SK-N-SH (cell line): ENCODE measurements around the gene SLC22A13. TPM values are rescaled to one million over a fixed set of nuclear protein-coding genes. Genes with fewer than 3 reads are reported as not detected.

ENCODE experiments used
- CTCF ChIA-PET: fragments of 300-600, 350-600 bp; formaldehyde crosslinking; extraction: SDS; loops from one replicate; lab custom pipeline; 2021; lab: Yijun Ruan, JAX
- POLR2A ChIA-PET: fragments of 350-600 bp; sonication (Branson Sonifier 250); formaldehyde crosslinking; extraction: SDS; loops from one replicate; lab custom pipeline; 2020; ENCODE audit warnings: antibody characterized with exemption, inconsistent platforms; lab: Yijun Ruan, JAX
- DNase-seq: peaks from one replicate; pipeline ENCODE4 v3.0.0; 2012
- H2AFZ ChIP-seq: fragments of 200-600 bp; sonication (generic); 2 replicates; pipeline ENCODE4 v1.8.1; 2016; ENCODE audit warnings: antibody characterized with exemption, mild to moderate bottlenecking, low read depth
- H3F3A ChIP-seq: fragments of 200-600 bp; sonication (generic); replicated peaks from 2 replicates; pipeline ENCODE3; 2016; ENCODE audit warnings: antibody characterized with exemption, mild to moderate bottlenecking; ENCODE audit not compliant: insufficient read depth
- H3K27ac ChIP-seq, 2 experiments: fragments of 200-500 bp in 1 of 2; fragments of 200-600 bp in 1 of 2; sonication (Bioruptor generic) in 1 of 2; sonication (generic), shearing (Covaris generic) in 1 of 2; 2 replicates each; pipeline versions ENCODE4 v1.5.1 to v1.6.1; 2014 to 2016; ENCODE audit warnings: low read depth in 2 of 2, inconsistent platforms in 1 of 2, low read length in 1 of 2, mild to moderate bottlenecking in 1 of 2, mixed read lengths in 1 of 2
- H3K27me3 ChIP-seq: fragments of 200-600 bp; sonication (generic), shearing (Covaris generic); 2 replicates; pipeline ENCODE4 v1.6.1; 2016; ENCODE audit warnings: mixed run types; ENCODE audit not compliant: insufficient read depth
- H3K36me3 ChIP-seq, 2 experiments: fragments of 200-500 bp in 1 of 2; fragments of 200-600 bp in 1 of 2; sonication (Bioruptor generic) in 1 of 2; sonication (generic) in 1 of 2; replicated peaks in 1 of 2; 2 replicates each; pipeline versions ENCODE3 to v1.5.1; 2014 to 2016; ENCODE audit warnings: low read length in 1 of 2, mild to moderate bottlenecking in 1 of 2; ENCODE audit not compliant: insufficient read depth in 2 of 2, control insufficient read depth in 1 of 2
- H3K4me1 ChIP-seq, 2 experiments: fragments of 200-500 bp in 1 of 2; fragments of 200-600 bp in 1 of 2; sonication (Bioruptor generic) in 1 of 2; sonication (generic), shearing (Covaris generic) in 1 of 2; 2 replicates each; pipeline versions ENCODE4 v1.5.1 to v1.6.1; 2014 to 2016; ENCODE audit warnings: low read depth in 1 of 2, low read length in 1 of 2, mixed run types in 1 of 2; ENCODE audit not compliant: insufficient read depth in 2 of 2, control insufficient read depth in 1 of 2
- H3K4me2 ChIP-seq: fragments of 200-600 bp; sonication (generic), shearing (Covaris generic); 2 replicates; pipeline ENCODE4 v1.6.1; 2017; ENCODE audit warnings: mixed run types
- H3K4me3 ChIP-seq, 2 experiments: fragments of 200-500 bp in 1 of 2; fragments of 200-600 bp in 1 of 2; sonication (Bioruptor generic) in 1 of 2; sonication (generic), shearing (Covaris generic) in 1 of 2; 2 replicates each; pipeline versions ENCODE4 v1.5.1 to v1.8.1; 2014 to 2016; ENCODE audit warnings: low read depth in 2 of 2, inconsistent platforms in 1 of 2, low read length in 1 of 2, mild to moderate bottlenecking in 1 of 2, mixed read lengths in 1 of 2, moderate library complexity in 1 of 2
- H3K79me2 ChIP-seq: fragments of 200-600 bp; sonication (generic); 2 replicates; pipeline ENCODE4 v1.8.1; 2017; ENCODE audit warnings: mild to moderate bottlenecking; ENCODE audit not compliant: insufficient read depth
- H3K9ac ChIP-seq: fragments of 200-600 bp; sonication (generic); 2 replicates; pipeline ENCODE4 v1.6.1; 2017; ENCODE audit warnings: mixed run types
- H3K9me2 ChIP-seq: fragments of 200-600 bp; sonication (generic); 2 replicates; pipeline ENCODE4 v1.6.1; 2017; ENCODE audit warnings: mixed run types
- H3K9me3 ChIP-seq: fragments of 200-600 bp; sonication (generic); 2 replicates; pipeline ENCODE4 v1.6.1; 2017; ENCODE audit warnings: mixed run types, mild to moderate bottlenecking, moderate library complexity
- H4K20me1 ChIP-seq: fragments of 200-600 bp; sonication (generic); 2 replicates; pipeline ENCODE4 v1.6.1; 2017; ENCODE audit warnings: mild to moderate bottlenecking, mixed run types; ENCODE audit not compliant: insufficient read depth
- CHD2 ChIP-seq: fragments of 150-350 bp; IDR thresholded peaks from 2 replicates; pipeline ENCODE4 v1.6.1; 2018; ENCODE audit warnings: low read length; ENCODE audit not compliant: partially characterized antibody
- EP300 ChIP-seq, 2 experiments: IDR thresholded peaks; 2 replicates each; pipeline versions ENCODE4 v1.4.0 to v1.6.1; 2012; ENCODE audit warnings: borderline replicate concordance in 1 of 2, low read depth in 1 of 2, low read length in 1 of 2
- EZH2phosphoT487 ChIP-seq: fragments of 200-600 bp; sonication (generic); IDR thresholded peaks from 2 replicates; pipeline ENCODE4 v1.6.1; 2017; ENCODE audit warnings: low read depth, mixed run types, mild to moderate bottlenecking, antibody characterized with exemption, moderate library complexity, borderline replicate concordance
- FOSL2 ChIP-seq: IDR thresholded peaks from 2 replicates; pipeline ENCODE4 v1.4.0; 2012; ENCODE audit warnings: low read depth, mild to moderate bottlenecking, moderate library complexity, borderline replicate concordance
- FOXJ3 ChIP-seq: sonication (generic); formaldehyde crosslinking; IDR thresholded peaks from 2 replicates; pipeline ENCODE4 v1.5.1; 2020; ENCODE audit warnings: mild to moderate bottlenecking, missing genetic modification reagents
- FOXM1 ChIP-seq: IDR thresholded peaks from 2 replicates; pipeline ENCODE4 v1.4.0; 2012; ENCODE audit warnings: low read depth, mild to moderate bottlenecking
- JUND ChIP-seq: IDR thresholded peaks from 2 replicates; pipeline ENCODE4 v1.4.0; 2012
- MEF2A ChIP-seq: IDR thresholded peaks from 2 replicates; pipeline ENCODE4 v1.4.0; 2012; ENCODE audit warnings: low read depth, borderline replicate concordance
- MXI1 ChIP-seq: IDR thresholded peaks from 2 replicates; pipeline ENCODE4 v1.6.1; 2012; ENCODE audit warnings: mild to moderate bottlenecking, low read depth, low read length, improper control_type of control experiment
- NRF1 ChIP-seq: IDR thresholded peaks from 2 replicates; pipeline ENCODE4 v1.6.1; 2012; ENCODE audit warnings: low read depth, mild to moderate bottlenecking, low read length
- POLR2AphosphoS5 ChIP-seq: IDR thresholded peaks from 2 replicates; pipeline ENCODE4 v1.6.1; 2012; ENCODE audit warnings: low read depth, low read length
- RXRA ChIP-seq: IDR thresholded peaks from 2 replicates; pipeline ENCODE4 v1.4.0; 2012; ENCODE audit warnings: low read depth, mild to moderate bottlenecking, borderline replicate concordance
- SIN3A ChIP-seq: IDR thresholded peaks from 2 replicates; pipeline ENCODE4 v1.6.1; 2012; ENCODE audit warnings: low read depth, mild to moderate bottlenecking, low read length, moderate library complexity, borderline replicate concordance
- SMC3 ChIP-seq: IDR thresholded peaks from 2 replicates; pipeline ENCODE4 v1.6.1; 2012; ENCODE audit warnings: low read depth, low read length, improper control_type of control experiment
- YY1 ChIP-seq: IDR thresholded peaks from 2 replicates; pipeline ENCODE4 v1.4.0; 2012; ENCODE audit warnings: low read depth, mild to moderate bottlenecking
- WGBS: methylation state at CpG from one replicate; pipeline ENCODE4 v1.1.6; 2017; ENCODE audit warnings: low lambda C conversion rate; 5-methylcytosine and 5-hydroxymethylcytosine counted together
- polyA plus RNA-seq, 3 experiments: library from polyadenylated mRNA; depleted of rRNA; stranded (reverse); fragments of >200 nt; gene quantifications; 2 replicates each; pipeline ENCODE4 v1.2.3, GENCODE V29; 2012
- TF ChIP-seq, protein P1 (sequence below): fragments of 150-350 bp; IDR thresholded peaks from 2 replicates; pipeline ENCODE4 v1.6.1; 2016; ENCODE audit warnings: mild to moderate bottlenecking, low read depth, low read length
- TF ChIP-seq, protein P2 (sequence below): IDR thresholded peaks from 2 replicates; pipeline ENCODE4 v1.4.0; 2012; ENCODE audit warnings: low read depth, borderline replicate concordance
- TF ChIP-seq, protein P3 (sequence below): fragments of 200-600 bp; sonication (generic); IDR thresholded peaks from 2 replicates; pipeline ENCODE4 v1.6.1; 2017; ENCODE audit warnings: antibody characterized with exemption, mild to moderate bottlenecking, moderate library complexity
- TF ChIP-seq, protein P4 (sequence below): IDR thresholded peaks from 2 replicates; pipeline ENCODE4 v1.6.1; 2012; ENCODE audit warnings: mild to moderate bottlenecking, low read depth, low read length, moderate library complexity
- TF ChIP-seq, protein P5 (sequence below): IDR thresholded peaks from 2 replicates; pipeline ENCODE4 v1.4.0; 2012; ENCODE audit warnings: low read depth

Gene SLC22A13
- polyA plus RNA-seq, 1 of the 3 experiments (the other 2 are of a cell fraction) = 0.08 TPM

DNA sequence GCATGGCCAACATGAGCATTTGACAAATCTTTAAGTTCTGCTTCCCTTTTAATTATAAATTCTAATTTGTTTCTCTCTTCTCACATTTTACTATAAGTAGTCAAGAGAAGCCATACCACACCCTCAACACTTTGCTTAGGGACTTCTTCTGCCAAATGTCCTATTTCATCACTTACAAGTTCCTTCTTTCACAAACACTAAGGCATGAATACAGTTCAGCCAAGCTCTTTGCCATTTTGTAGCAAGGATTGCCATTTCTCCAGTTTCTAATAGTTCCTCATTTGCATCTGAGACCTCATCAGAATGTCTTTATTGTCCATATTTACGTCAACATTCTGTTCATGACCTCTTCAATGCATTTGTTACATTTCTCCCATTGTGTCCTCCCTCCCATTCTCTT lies 45.9 kb downstream of the SLC22A13 start (continued):
- TF ChIP-seq, protein P1, sequence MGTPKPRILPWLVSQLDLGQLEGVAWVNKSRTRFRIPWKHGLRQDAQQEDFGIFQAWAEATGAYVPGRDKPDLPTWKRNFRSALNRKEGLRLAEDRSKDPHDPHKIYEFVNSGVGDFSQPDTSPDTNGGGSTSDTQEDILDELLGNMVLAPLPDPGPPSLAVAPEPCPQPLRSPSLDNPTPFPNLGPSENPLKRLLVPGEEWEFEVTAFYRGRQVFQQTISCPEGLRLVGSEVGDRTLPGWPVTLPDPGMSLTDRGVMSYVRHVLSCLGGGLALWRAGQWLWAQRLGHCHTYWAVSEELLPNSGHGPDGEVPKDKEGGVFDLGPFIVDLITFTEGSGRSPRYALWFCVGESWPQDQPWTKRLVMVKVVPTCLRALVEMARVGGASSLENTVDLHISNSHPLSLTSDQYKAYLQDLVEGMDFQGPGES = no peak
- TF ChIP-seq FOSL2 (no peak), MEF2A (no peak), SMC3 (no peak)
- TF ChIP-seq, protein P2, sequence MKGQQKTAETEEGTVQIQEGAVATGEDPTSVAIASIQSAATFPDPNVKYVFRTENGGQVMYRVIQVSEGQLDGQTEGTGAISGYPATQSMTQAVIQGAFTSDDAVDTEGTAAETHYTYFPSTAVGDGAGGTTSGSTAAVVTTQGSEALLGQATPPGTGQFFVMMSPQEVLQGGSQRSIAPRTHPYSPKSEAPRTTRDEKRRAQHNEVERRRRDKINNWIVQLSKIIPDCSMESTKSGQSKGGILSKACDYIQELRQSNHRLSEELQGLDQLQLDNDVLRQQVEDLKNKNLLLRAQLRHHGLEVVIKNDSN = no peak
- TF ChIP-seq, all 33 proteins: peak for 0

DNA sequence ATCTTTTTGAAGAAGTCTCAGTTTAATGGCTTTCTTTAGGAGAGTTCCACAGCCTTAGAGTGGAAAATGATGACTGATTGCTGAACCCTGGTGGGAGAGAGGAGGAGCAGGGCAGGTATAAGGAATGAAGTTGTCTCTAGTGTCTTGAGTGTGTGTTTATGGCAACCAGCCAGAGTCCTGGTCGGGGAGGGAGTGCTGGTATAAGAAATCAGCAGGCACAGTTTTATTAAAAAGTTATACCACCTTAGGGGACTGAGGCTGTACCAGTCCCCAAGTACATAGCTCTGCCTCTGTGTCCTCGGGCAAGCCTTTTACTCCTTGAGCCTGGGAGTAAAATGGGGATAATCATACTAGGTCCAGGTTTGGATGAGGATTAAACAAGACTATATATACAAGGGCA lies 46.3 kb downstream of the SLC22A13 start:
- H3K9ac ChIP-seq = no peak overlapping the region
- H3K79me2 ChIP-seq = no peaks in the 10 kb centered on the region
- H3K4me3 ChIP-seq = no peak overlapping the region
- CTCF ChIA-PET = interaction anchor here (3.5 kb wide), 1 partner anchor 35 kb away, joined by 15 read pairs; the partner anchor contains the start of gene XYLB
- no peak for DNase-seq
- 26% methylated on average over 2 of the region's 2 CpGs for WGBS
- no peak overlapping the region for H3K4me2 ChIP-seq
- no peaks in the 10 kb centered on the region for H4K20me1 ChIP-seq
- H3K36me3 ChIP-seq = no peaks in the 10 kb centered on the region
- no peak overlapping the region for H2AFZ ChIP-seq
- H3K27me3 ChIP-seq = no peaks in the 10 kb centered on the region; the same call in 1 of the 2 replicates
- no peaks in the 10 kb centered on the region for H3F3A ChIP-seq
- peaks cover 0 to 22% of the 10 kb centered on the region in 2 experiments; a peak in 1 of 4 replicates for H3K4me1 ChIP-seq
- POLR2A ChIA-PET = no interaction called here
- no peak overlapping the region for H3K27ac ChIP-seq
- no peaks in the 10 kb centered on the region for H3K9me3 ChIP-seq
- H3K9me2 ChIP-seq = no peaks in the 10 kb centered on the region
- TF ChIP-seq, protein P2 = no peak
- TF ChIP-seq MXI1 (no peak), POLR2AphosphoS5 (no peak), CHD2 (no peak), YY1 (no peak), JUND (no peak), EP300 (IDR thresholded peaks at IDR 0.05; ENCODE audit: borderline replicate concordance in 1 of 2, low read depth in 1 of 2, low read length in 1 of 2) (no peak), EZH2phosphoT487 (no peak), FOSL2 (no peak), SIN3A (no peak), NRF1 (no peak), FOXM1 (no peak), RXRA (no peak), SMC3 (no peak), FOXJ3 (CRISPR knock-in tag) (no peak)
- TF ChIP-seq, protein P3, sequence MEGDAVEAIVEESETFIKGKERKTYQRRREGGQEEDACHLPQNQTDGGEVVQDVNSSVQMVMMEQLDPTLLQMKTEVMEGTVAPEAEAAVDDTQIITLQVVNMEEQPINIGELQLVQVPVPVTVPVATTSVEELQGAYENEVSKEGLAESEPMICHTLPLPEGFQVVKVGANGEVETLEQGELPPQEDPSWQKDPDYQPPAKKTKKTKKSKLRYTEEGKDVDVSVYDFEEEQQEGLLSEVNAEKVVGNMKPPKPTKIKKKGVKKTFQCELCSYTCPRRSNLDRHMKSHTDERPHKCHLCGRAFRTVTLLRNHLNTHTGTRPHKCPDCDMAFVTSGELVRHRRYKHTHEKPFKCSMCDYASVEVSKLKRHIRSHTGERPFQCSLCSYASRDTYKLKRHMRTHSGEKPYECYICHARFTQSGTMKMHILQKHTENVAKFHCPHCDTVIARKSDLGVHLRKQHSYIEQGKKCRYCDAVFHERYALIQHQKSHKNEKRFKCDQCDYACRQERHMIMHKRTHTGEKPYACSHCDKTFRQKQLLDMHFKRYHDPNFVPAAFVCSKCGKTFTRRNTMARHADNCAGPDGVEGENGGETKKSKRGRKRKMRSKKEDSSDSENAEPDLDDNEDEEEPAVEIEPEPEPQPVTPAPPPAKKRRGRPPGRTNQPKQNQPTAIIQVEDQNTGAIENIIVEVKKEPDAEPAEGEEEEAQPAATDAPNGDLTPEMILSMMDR = no peak
- TF ChIP-seq, protein P4, sequence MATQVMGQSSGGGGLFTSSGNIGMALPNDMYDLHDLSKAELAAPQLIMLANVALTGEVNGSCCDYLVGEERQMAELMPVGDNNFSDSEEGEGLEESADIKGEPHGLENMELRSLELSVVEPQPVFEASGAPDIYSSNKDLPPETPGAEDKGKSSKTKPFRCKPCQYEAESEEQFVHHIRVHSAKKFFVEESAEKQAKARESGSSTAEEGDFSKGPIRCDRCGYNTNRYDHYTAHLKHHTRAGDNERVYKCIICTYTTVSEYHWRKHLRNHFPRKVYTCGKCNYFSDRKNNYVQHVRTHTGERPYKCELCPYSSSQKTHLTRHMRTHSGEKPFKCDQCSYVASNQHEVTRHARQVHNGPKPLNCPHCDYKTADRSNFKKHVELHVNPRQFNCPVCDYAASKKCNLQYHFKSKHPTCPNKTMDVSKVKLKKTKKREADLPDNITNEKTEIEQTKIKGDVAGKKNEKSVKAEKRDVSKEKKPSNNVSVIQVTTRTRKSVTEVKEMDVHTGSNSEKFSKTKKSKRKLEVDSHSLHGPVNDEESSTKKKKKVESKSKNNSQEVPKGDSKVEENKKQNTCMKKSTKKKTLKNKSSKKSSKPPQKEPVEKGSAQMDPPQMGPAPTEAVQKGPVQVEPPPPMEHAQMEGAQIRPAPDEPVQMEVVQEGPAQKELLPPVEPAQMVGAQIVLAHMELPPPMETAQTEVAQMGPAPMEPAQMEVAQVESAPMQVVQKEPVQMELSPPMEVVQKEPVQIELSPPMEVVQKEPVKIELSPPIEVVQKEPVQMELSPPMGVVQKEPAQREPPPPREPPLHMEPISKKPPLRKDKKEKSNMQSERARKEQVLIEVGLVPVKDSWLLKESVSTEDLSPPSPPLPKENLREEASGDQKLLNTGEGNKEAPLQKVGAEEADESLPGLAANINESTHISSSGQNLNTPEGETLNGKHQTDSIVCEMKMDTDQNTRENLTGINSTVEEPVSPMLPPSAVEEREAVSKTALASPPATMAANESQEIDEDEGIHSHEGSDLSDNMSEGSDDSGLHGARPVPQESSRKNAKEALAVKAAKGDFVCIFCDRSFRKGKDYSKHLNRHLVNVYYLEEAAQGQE = no peak
- TF ChIP-seq, protein P1 = no peak
- TF ChIP-seq, protein P5, sequence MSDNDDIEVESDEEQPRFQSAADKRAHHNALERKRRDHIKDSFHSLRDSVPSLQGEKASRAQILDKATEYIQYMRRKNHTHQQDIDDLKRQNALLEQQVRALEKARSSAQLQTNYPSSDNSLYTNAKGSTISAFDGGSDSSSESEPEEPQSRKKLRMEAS = no peak
